Sigmoid colon (tissue), 7 donors: ENCODE data around the gene CCDC69. TPM values are rescaled to one million over a fixed set of nuclear protein-coding genes. Genes with fewer than 3 reads are reported as not detected.

ENCODE experiments used
- DNase-seq: peaks from one replicate; pipeline ENCODE4 v3.0.0-alpha.2; 2019
- H3K27ac ChIP-seq, 4 donors: fragments of 200-600 bp; sonication (generic); one replicate each; pipeline ENCODE4 v1.5.1; 2016 to 2019; ENCODE audit warnings: mild to moderate bottlenecking in 1 of 4
- H3K27me3 ChIP-seq, 3 donors: fragments of 200-600 bp; sonication (generic); one replicate each; pipeline ENCODE4 v1.5.1; 2019; ENCODE audit warnings: mild to moderate bottlenecking in 1 of 3
- H3K36me3 ChIP-seq, 4 donors: fragments of 200-600 bp; sonication (generic); one replicate each; pipeline ENCODE4 v1.5.1; 2016 to 2019
- H3K4me1 ChIP-seq, 4 donors: fragments of 200-600 bp; sonication (generic); one replicate each; pipeline ENCODE4 v1.5.1; 2017 to 2019
- H3K4me3 ChIP-seq, 4 donors: fragments of 200-600 bp; sonication (generic); one replicate each; pipeline ENCODE4 v1.5.1; 2017 to 2019; ENCODE audit warnings: mild to moderate bottlenecking in 2 of 4, moderate library complexity in 1 of 4
- H3K9me3 ChIP-seq, 4 donors: fragments of 200-600 bp in 3 of 4; sonication (generic) in 3 of 4; one replicate each; pipeline versions ENCODE4 v1.5.1 to v1.6.1; 2013 to 2019
- CTCF ChIP-seq, 4 experiments: fragments of 450-650 bp in 3 of 4; fragments of 200-600 bp in 1 of 4; IDR thresholded peaks; one replicate each; pipeline ENCODE4 v1.5.1; 2016 to 2019; ENCODE audit warnings: antibody characterized with exemption in 4 of 4, mild to moderate bottlenecking in 3 of 4, moderate library complexity in 2 of 4
- EP300 ChIP-seq, 4 donors: sonication (generic); formaldehyde crosslinking; IDR thresholded peaks; one replicate each; pipeline ENCODE4 v1.6.1; 2017; ENCODE audit warnings: antibody characterized with exemption in 4 of 4
- POLR2A ChIP-seq, 2 donors: fragments of 450-650 bp; IDR thresholded peaks; one replicate each; pipeline ENCODE4 v1.6.1; 2016; ENCODE audit warnings: antibody characterized with exemption in 2 of 2, mild to moderate bottlenecking in 2 of 2, moderate library complexity in 2 of 2
- POLR2AphosphoS5 ChIP-seq, 4 donors: sonication (generic); formaldehyde crosslinking; IDR thresholded peaks; one replicate each; pipeline ENCODE4 v1.6.1; 2017; ENCODE audit warnings: antibody characterized with exemption in 4 of 4
- WGBS, 2 donors: extraction: QIAGEN DNeasy Blood & Tissue Kit; methylation state at CpG; one replicate each; pipeline ENCODE4 v1.1.7; 2013; 5-methylcytosine and 5-hydroxymethylcytosine counted together
- intact Hi-C: fragments of 100-400 bp; cut with DNase I; formaldehyde crosslinking; loops from one replicate; pipeline ENCODE4 v1.15.1; 2023
- polyA plus RNA-seq, 3 donors: library from polyadenylated mRNA; stranded (reverse); fragments of 200-250 nt; gene quantifications; one replicate each; pipeline ENCODE4 v1.2.3, GENCODE V29; 2013
- total RNA-seq, 4 donors: library from RNA; depleted of rRNA; stranded (reverse); fragments of >200 nt; gene quantifications; one replicate each; pipeline ENCODE4 v1.1.0, GENCODE V29; 2016
- donor health status: healthy with polysubstance abuse.
- donor health status: Bipolar disorder and iron deficiency.
- donor health status: healthy.

Gene CCDC69
- total and polyA plus RNA-seq, 7 donors = 6.0 to 342 (median 199) TPM

DNA sequence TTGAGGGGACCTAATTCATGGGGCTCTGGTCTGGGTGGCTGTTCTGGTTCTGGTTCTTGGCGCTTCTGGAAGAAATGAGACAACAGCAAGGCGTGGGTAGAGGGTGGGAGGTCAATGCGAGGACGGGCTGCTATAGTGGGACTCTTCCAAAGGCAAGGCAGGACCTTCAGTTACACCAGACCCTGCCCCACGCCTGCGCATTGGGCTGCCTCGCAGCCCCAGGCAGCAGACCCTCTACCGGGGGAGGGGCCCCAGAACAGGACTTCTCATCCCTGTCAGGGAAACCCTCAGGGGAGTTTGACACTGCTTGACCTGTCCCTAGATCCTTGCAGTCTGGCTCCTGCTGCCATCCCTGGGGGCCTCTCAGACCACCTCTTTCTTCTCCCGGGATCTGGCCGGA lies 18.5 kb downstream of the CCDC69 start:
- WGBS, 2 donors = 92 to 93% methylated on average over 10 of the region's 10 CpGs
- Histone ChIP-seq H3K4me3 (no peak overlapping the region), H3K9me3 (no peaks in the 10 kb centered on the region), H3K36me3 (peaks cover 3 to 22% (median 11%) of the 10 kb centered on the region in 4 donors), H3K4me1 (peaks cover 0 to 39% (median 30%) of the 10 kb centered on the region in 4 donors), H3K27ac (peak overlapping the region in 1 of 4 donors; percentile 3), H3K27me3 (no peaks in the 10 kb centered on the region)
- no peak for TF ChIP-seq POLR2A (IDR thresholded peaks at IDR 0.05)
- TF ChIP-seq CTCF (IDR thresholded peaks at IDR 0.05) = no peak
- TF ChIP-seq POLR2AphosphoS5 (IDR thresholded peaks at IDR 0.05) = no peak
- no peak for TF ChIP-seq EP300 (IDR thresholded peaks at IDR 0.05)
- intact Hi-C loops = no loop called here
- DNase-seq = no peak

DNA sequence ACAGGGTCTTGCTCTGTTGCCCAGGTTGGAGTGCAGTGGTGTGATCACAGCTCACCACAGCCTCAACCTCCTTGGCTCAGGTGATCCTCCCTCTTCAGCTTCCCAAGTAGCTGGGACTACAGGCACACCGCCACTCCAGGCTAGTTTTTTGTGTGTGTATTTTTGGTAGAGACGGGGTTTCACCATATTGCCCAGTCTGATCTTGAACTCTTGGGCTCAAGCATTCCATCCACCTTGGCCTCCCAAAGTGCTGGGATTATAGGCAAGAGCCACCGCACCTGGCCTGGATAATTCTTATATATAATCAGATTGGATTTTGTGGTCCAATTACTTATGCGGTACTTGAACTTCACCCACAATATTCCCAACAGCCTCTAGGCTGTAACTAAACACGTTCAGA lies 19.8 kb downstream of the CCDC69 start:
- Histone ChIP-seq H3K27me3 (no peaks in the 10 kb centered on the region), H3K4me3 (no peak overlapping the region), H3K4me1 (peaks cover 0 to 26% (median 24%) of the 10 kb centered on the region in 4 donors), H3K27ac (no peak overlapping the region), H3K9me3 (no peaks in the 10 kb centered on the region), H3K36me3 (peaks cover 4 to 36% (median 22%) of the 10 kb centered on the region in 4 donors)
- TF ChIP-seq CTCF (IDR thresholded peaks at IDR 0.05) (no peak), POLR2AphosphoS5 (IDR thresholded peaks at IDR 0.05) (no peak), POLR2A (IDR thresholded peaks at IDR 0.05) (no peak), EP300 (IDR thresholded peaks at IDR 0.05) (no peak)
- intact Hi-C loops = no loop called here
- 79 to 87% methylated on average over 5 of the region's 5 CpGs for WGBS, 2 donors
- DNase-seq = no peak

DNA sequence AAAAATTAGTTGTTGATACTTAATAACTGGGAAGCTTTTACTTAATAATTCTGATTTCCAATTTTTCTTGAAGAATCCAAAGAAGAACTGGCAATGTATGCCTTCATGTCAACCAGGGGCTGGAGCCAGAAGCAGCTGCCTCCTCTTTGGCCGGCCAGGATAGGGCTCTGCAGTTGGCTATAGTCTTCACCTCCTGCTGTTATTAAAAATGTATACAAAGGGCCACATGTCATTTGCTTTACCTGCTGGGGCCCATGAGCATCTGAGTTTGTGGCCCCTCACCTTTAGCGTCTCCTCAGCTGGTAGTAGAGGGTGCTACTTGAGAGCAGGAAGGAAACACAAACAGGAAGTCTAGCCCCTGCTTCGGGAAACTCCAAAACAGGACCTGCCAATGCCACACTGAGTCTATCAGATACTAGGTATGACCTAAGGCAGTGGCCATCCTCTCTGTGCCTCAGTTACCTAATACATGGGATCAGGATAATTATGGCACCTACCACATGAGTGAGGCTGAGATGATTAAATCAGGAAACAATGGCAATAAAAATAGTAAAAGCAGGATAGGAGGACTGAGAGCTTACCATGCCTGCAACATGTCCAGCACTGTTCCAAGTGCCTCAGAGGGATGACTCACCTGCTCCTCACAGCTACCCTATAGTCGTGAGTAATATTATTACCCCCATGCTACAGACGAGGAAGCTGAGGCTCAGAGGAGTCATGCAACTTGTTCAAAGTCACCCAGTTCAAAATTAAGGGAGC lies 21.3 kb downstream of the CCDC69 start:
- Histone ChIP-seq H3K27me3 (no peaks in the 10 kb centered on the region), H3K4me3 (no peak overlapping the region), H3K36me3 (peaks cover 4 to 51% (median 27%) of the 10 kb centered on the region in 4 donors), H3K27ac (peak overlapping the region in 1 of 4 donors; percentile 18), H3K4me1 (peaks cover 0 to 11% (median 10%) of the 10 kb centered on the region in 4 donors), H3K9me3 (no peaks in the 10 kb centered on the region)
- intact Hi-C loops = no loop called here
- DNase-seq = no peak
- WGBS, 2 donors = 54 to 58% methylated on average over 5 of the region's 5 CpGs
- TF ChIP-seq POLR2AphosphoS5 (IDR thresholded peaks at IDR 0.05) = no peak
- TF ChIP-seq CTCF (IDR thresholded peaks at IDR 0.05) = no peak
- no peak for TF ChIP-seq POLR2A (IDR thresholded peaks at IDR 0.05)
- TF ChIP-seq EP300 (IDR thresholded peaks at IDR 0.05) = no peak

DNA sequence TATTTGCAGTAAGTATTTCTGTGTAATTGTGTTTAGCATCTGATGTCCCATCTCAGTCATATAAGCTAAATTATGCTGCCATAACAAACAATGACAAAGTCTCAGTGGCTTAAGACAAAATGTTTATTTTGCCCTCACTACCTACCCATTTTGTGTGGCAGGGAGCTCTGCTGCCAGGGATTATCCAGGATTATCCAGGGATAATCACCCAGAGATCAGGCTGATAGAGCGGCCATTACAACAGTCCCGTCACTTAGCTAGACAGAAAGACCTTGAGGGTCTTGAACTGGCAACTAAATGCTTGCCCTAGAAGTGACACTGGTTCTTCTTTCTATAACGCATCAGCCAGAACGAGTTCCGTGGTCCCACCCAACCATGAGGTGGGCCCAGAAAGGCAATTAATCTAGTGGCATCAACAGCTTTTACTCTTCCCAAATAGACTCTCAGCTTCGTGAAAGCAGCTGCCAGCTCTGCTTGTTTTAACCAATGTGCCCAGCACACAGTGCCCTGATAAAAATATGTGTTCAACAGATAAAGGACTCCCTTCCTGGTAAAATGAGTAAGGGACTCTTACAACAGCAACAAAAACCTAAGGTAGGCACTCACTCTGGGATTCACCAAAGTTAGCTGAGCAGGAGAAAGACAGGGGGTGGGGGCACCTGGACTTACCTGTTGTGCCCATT lies 22.8 kb downstream of the CCDC69 start:
- Histone ChIP-seq H3K9me3 (no peaks in the 10 kb centered on the region), H3K36me3 (peaks cover 4 to 64% (median 27%) of the 10 kb centered on the region in 4 donors), H3K27ac (no peak overlapping the region), H3K4me1 (peaks cover 0 to 22% (median 9%) of the 10 kb centered on the region in 4 donors), H3K4me3 (no peak overlapping the region), H3K27me3 (no peaks in the 10 kb centered on the region)
- no peak for TF ChIP-seq POLR2A (IDR thresholded peaks at IDR 0.05)
- TF ChIP-seq POLR2AphosphoS5 (IDR thresholded peaks at IDR 0.05) = no peak
- TF ChIP-seq CTCF (IDR thresholded peaks at IDR 0.05) = no peak
- TF ChIP-seq EP300 (IDR thresholded peaks at IDR 0.05) = no peak
- intact Hi-C loops = no loop called here
- WGBS, 2 donors = 81 to 86% methylated on average over 6 of the region's 6 CpGs
- no peak for DNase-seq
